ENCODE data around the gene OR4Q2. TPM values are rescaled to one million over a fixed set of nuclear protein-coding genes. Genes with fewer than 3 reads are reported as not detected.

The OR4Q2 gene
- total RNA-seq, 3 donors from 2014 or later: not detected

GRCh38 chr14:20008156-20008555 is 6.2 kb downstream of the OR4Q2 start:
- H3K27ac ChIP-seq: no peak overlapping the region
- peaks cover 3% of the 10 kb centered on the region for H3K36me3 ChIP-seq
- no peaks in the 10 kb centered on the region for H3K4me1 ChIP-seq
- H3K9me3 ChIP-seq: no peaks in the 10 kb centered on the region
- intact Hi-C loops (cut with DNase I; ENCODE audit: low total_unique reads): no loop called here
- DNase-seq (ENCODE audit: low spot score in 2 of 2): no peak
- TF ChIP-seq CTCF (IDR thresholded peaks at IDR 0.05) (no peak), POLR2AphosphoS5 (IDR thresholded peaks at IDR 0.05) (no peak), POLR2A (IDR thresholded peaks at IDR 0.05) (no peak)
- no peaks in the 10 kb centered on the region for H3K27me3 ChIP-seq
- no peak overlapping the region for H3K4me3 ChIP-seq

- peaks cover 0 to 2% of the 10 kb centered on the region in 2 donors for H3K9me3 ChIP-seq
- no peaks in the 10 kb centered on the region for H3K36me3 ChIP-seq
- no peaks in the 10 kb centered on the region for H3K27me3 ChIP-seq
- no peak within 1 kb of the TSS for H3K27ac ChIP-seq
- intact Hi-C loops (cut with DNase I; ENCODE audit: low total_unique reads): no loop called here
- no peaks in the 10 kb centered on the region for H3K4me1 ChIP-seq
- DNase-seq (ENCODE audit: low spot score in 2 of 2): no peak
- no peak for TF ChIP-seq POLR2A (IDR thresholded peaks at IDR 0.05)
- TF ChIP-seq CTCF (IDR thresholded peaks at IDR 0.05): no peak
- no peak for TF ChIP-seq POLR2AphosphoS5 (IDR thresholded peaks at IDR 0.05)
- H3K4me3 ChIP-seq: no peak within 1 kb of the TSS
Measured at GRCh38 chr14:20019257-20019865, 17.4 kb downstream of the OR4Q2 start, which contains the start of gene OR4K14. TSS of gene OR4K14 (minus strand) at chr14:20019307. CDS start at chr14:20015193, 4,114 bp downstream.

- H3K4me1 ChIP-seq: no peaks in the 10 kb centered on the region
- DNase-seq (ENCODE audit: low spot score in 2 of 2): no peak
- no peaks in the 10 kb centered on the region for H3K27me3 ChIP-seq
- H3K4me3 ChIP-seq: no peak overlapping the region
- H3K9me3 ChIP-seq: no peaks in the 10 kb centered on the region
- H3K36me3 ChIP-seq: no peaks in the 10 kb centered on the region
- intact Hi-C loops (cut with DNase I; ENCODE audit: low total_unique reads): no loop called here
- TF ChIP-seq CTCF (IDR thresholded peaks at IDR 0.05): no peak
- TF ChIP-seq POLR2AphosphoS5 (IDR thresholded peaks at IDR 0.05): no peak
- TF ChIP-seq POLR2A (IDR thresholded peaks at IDR 0.05): no peak
- H3K27ac ChIP-seq: no peak overlapping the region
Measured at GRCh38 chr14:20031058-20031457, 29.1 kb downstream of the OR4Q2 start.

GRCh38 chr14:20035449-20035848 is 33.5 kb downstream of the OR4Q2 start:
- Histone ChIP-seq H3K27me3 (no peaks in the 10 kb centered on the region), H3K9me3 (no peaks in the 10 kb centered on the region), H3K27ac (no peak overlapping the region), H3K36me3 (no peaks in the 10 kb centered on the region), H3K4me3 (no peak overlapping the region), H3K4me1 (no peaks in the 10 kb centered on the region)
- DNase-seq (ENCODE audit: low spot score in 2 of 2): no peak
- intact Hi-C loops (cut with DNase I; ENCODE audit: low total_unique reads): no loop called here
- TF ChIP-seq CTCF (IDR thresholded peaks at IDR 0.05) (no peak), POLR2AphosphoS5 (IDR thresholded peaks at IDR 0.05) (no peak), POLR2A (IDR thresholded peaks at IDR 0.05) (no peak)

- no peak within 1 kb of the TSS for H3K27ac ChIP-seq
- DNase-seq (ENCODE audit: low spot score in 2 of 2): no peak
- intact Hi-C loops (cut with DNase I; ENCODE audit: low total_unique reads): no loop called here
- no peaks in the 10 kb centered on the region for H3K36me3 ChIP-seq
- H3K4me3 ChIP-seq: no peak within 1 kb of the TSS
- H3K27me3 ChIP-seq: no peaks in the 10 kb centered on the region
- H3K9me3 ChIP-seq: no peaks in the 10 kb centered on the region
- H3K4me1 ChIP-seq: no peaks in the 10 kb centered on the region
- TF ChIP-seq POLR2AphosphoS5 (IDR thresholded peaks at IDR 0.05) (no peak), POLR2A (IDR thresholded peaks at IDR 0.05) (no peak)
Measured at GRCh38 chr14:20035938-20036337, 34.0 kb downstream of the OR4Q2 start, which contains the start of gene OR4K13. TSS of gene OR4K13 (minus strand) at chr14:20036038. CDS start at chr14:20034758, 1,280 bp downstream.
